HepG2 (cell line): Measurements from ENCODE around the gene TMEM14B. TPM values are rescaled to one million over a fixed set of nuclear protein-coding genes. Genes with fewer than 3 reads are reported as not detected.

ENCODE experiments used
- ARNT ChIP-seq: fragments of 450-650 bp; IDR thresholded peaks from 2 replicates; pipeline ENCODE4 v1.6.1; 2017
- ATRX ChIP-seq: sonication (generic); formaldehyde crosslinking; IDR thresholded peaks from 2 replicates; pipeline ENCODE4 v1.4.0; 2020; ENCODE audit warnings: missing genetic modification reagents, borderline replicate concordance
- CREB1 ChIP-seq, 2 experiments: fragments of 450-650 bp in 1 of 2; IDR thresholded peaks; 2 replicates each; pipeline ENCODE4 v1.6.1; 2016 to 2017; ENCODE audit warnings: control low read depth in 1 of 2, mild to moderate bottlenecking in 1 of 2, missing compliant biosample characterization in 1 of 2, missing genetic modification characterization in 1 of 2
- EEA1 ChIP-seq: sonication (generic); formaldehyde crosslinking; IDR thresholded peaks from 2 replicates; pipeline ENCODE4 v1.5.1; 2020; ENCODE audit warnings: mild to moderate bottlenecking, missing genetic modification reagents, borderline replicate concordance
- ELF4 ChIP-seq: sonication (generic); formaldehyde crosslinking; IDR thresholded peaks from 2 replicates; pipeline ENCODE4 v1.5.0; 2020; ENCODE audit warnings: missing genetic modification reagents, mild to moderate bottlenecking, moderate library complexity, borderline replicate concordance
- ETS1 ChIP-seq: sonication (generic); formaldehyde crosslinking; IDR thresholded peaks from 2 replicates; pipeline ENCODE4 v1.4.0; 2020; ENCODE audit warnings: missing genetic modification reagents
- HNF1A ChIP-seq, 2 experiments: sonication (generic) in 1 of 2; formaldehyde crosslinking in 1 of 2; IDR thresholded peaks; 2 replicates each; pipeline versions ENCODE4 v1.4.0 to v1.6.1; 2016 to 2020; ENCODE audit warnings: borderline replicate concordance in 1 of 2, low read depth in 1 of 2, mild to moderate bottlenecking in 1 of 2, missing genetic modification reagents in 1 of 2
- KAT8 ChIP-seq: IDR thresholded peaks from 2 replicates; pipeline ENCODE4 v1.6.1; 2016; ENCODE audit warnings: missing genetic modification reagents, missing compliant biosample characterization
- MAFF ChIP-seq: IDR thresholded peaks from 2 replicates; pipeline ENCODE4 v1.6.1; 2011; ENCODE audit warnings: low read depth, low read length, improper control_type of control experiment
- MAFK ChIP-seq, 2 experiments: IDR thresholded peaks in 1 of 2; conservative IDR thresholded peaks in 1 of 2; 2 replicates each; pipeline ENCODE4 v1.6.1; 2011; ENCODE audit warnings: improper control_type of control experiment in 2 of 2, low read length in 2 of 2
- NR2F1 ChIP-seq, 2 experiments: fragments of 450-650 bp in 1 of 2; formaldehyde crosslinking in 1 of 2; IDR thresholded peaks; 2 replicates each; pipeline versions ENCODE4 v1.5.0 to v1.6.1; 2016 to 2020; ENCODE audit warnings: mild to moderate bottlenecking in 1 of 2, missing compliant biosample characterization in 1 of 2, missing genetic modification reagents in 1 of 2, moderate library complexity in 1 of 2
- YEATS2 ChIP-seq: sonication (generic); formaldehyde crosslinking; IDR thresholded peaks from 2 replicates; pipeline ENCODE4 v1.4.0; 2020; ENCODE audit warnings: missing genetic modification reagents, borderline replicate concordance
- ZFP41 ChIP-seq: sonication (generic); formaldehyde crosslinking; IDR thresholded peaks from 2 replicates; pipeline ENCODE4 v1.4.0; 2020; ENCODE audit warnings: mild to moderate bottlenecking, missing genetic modification reagents, borderline replicate concordance
- ZNF496 ChIP-seq: sonication (generic); formaldehyde crosslinking; IDR thresholded peaks from 2 replicates; pipeline ENCODE4 v1.8.1; 2023; ENCODE audit warnings: mild to moderate bottlenecking, moderate library complexity, missing genetic modification reagents; ENCODE audit not compliant: insufficient replicate concordance
- ZNF530 ChIP-seq: sonication (generic); formaldehyde crosslinking; IDR thresholded peaks from 2 replicates; pipeline ENCODE4 v1.5.0; 2020; ENCODE audit warnings: low read depth, mild to moderate bottlenecking, missing genetic modification reagents
- ZNF572 ChIP-seq: sonication (generic); formaldehyde crosslinking; IDR thresholded peaks from 2 replicates; pipeline ENCODE4 v1.5.1; 2020; ENCODE audit warnings: mild to moderate bottlenecking, missing genetic modification reagents
- ZNF614 ChIP-seq: IDR thresholded peaks from 2 replicates; pipeline ENCODE4 v1.6.1; 2018; ENCODE audit warnings: missing biosample characterization, missing genetic modification reagents, inconsistent platforms, borderline replicate concordance
- polyA plus RNA-seq, 8 experiments: library from polyadenylated mRNA; depleted of rRNA in 3 of 8; stranded (reverse) in 7 of 8; unstranded in 1 of 8; fragments of >200 nt; fragmentation: Illumina TruSeq in 4 of 8; extraction: Trizol in 4 of 8; gene quantifications; 2 replicates each; pipeline versions ENCODE4 v1.2.1 to v1.2.3, GENCODE V29; 2011 to 2016; ENCODE audit warnings: low read depth in 4 of 8, missing spikeins in 1 of 8, mixed read lengths in 1 of 8; ENCODE audit not compliant: insufficient read depth in 1 of 8
- total RNA-seq, 5 experiments: library from RNA; depleted of rRNA; stranded (reverse); fragments of >200 nt; fragmentation: Illumina TruSeq; extraction: Trizol; gene quantifications; 2 replicates each; pipeline ENCODE4 v1.2.3, GENCODE V29; 2016; ENCODE audit warnings: low read depth in 1 of 5
- TF ChIP-seq, protein P1 (sequence below): sonication (generic); formaldehyde crosslinking; IDR thresholded peaks from 2 replicates; pipeline ENCODE4 v1.4.0; 2020; ENCODE audit warnings: missing genetic modification reagents, borderline replicate concordance

The TMEM14B gene
- total and polyA plus RNA-seq, 2 of the 13 experiments (the other 11 are each of a cell fraction or from before 2014, with no cell fraction given): 133 to 200 TPM

GRCh38 chr6:10800810-10801209 lies 53.2 kb downstream of the TMEM14B start (continued):
- peak; percentile 87 to 91 for TF ChIP-seq MAFK (conservative IDR thresholded peaks at IDR 0.05 in 1 of 2, IDR thresholded peaks at IDR 0.05 in 1 of 2; ENCODE audit: low read length in 2 of 2)
- TF ChIP-seq YEATS2 (CRISPR knock-in tag): no peak
- TF ChIP-seq ARNT: no peak
- no peak for TF ChIP-seq EEA1 (CRISPR knock-in tag)
- TF ChIP-seq NR2F1 (CRISPR knock-in tag; IDR thresholded peaks at IDR 0.05): no peak
- no peak for TF ChIP-seq ATRX
- TF ChIP-seq ETS1 (CRISPR knock-in tag): no peak
- no peak for TF ChIP-seq ZFP41
- TF ChIP-seq ZNF530 (CRISPR knock-in tag): no peak
- TF ChIP-seq ELF4: no peak
- TF ChIP-seq HNF1A (IDR thresholded peaks at IDR 0.05; ENCODE audit: low read depth): no peak
- TF ChIP-seq HNF1A (CRISPR knock-in tag; IDR thresholded peaks at IDR 0.05; ENCODE audit: borderline replicate concordance): no peak
- no peak for TF ChIP-seq KAT8 (CRISPR knock-in tag)
- no peak for TF ChIP-seq CREB1 (IDR thresholded peaks at IDR 0.05)
- TF ChIP-seq CREB1 (CRISPR knock-in tag; IDR thresholded peaks at IDR 0.05): 0 out of 2 replicates have a peak, but pooled peaks have one; percentile 40
- TF ChIP-seq MAFF: peak; percentile 89
- no peak for TF ChIP-seq ZNF614 (CRISPR knock-in tag)
- TF ChIP-seq ZNF496: no peak
- no peak for TF ChIP-seq ZNF572 (CRISPR knock-in tag)
- TF ChIP-seq, protein P1, sequence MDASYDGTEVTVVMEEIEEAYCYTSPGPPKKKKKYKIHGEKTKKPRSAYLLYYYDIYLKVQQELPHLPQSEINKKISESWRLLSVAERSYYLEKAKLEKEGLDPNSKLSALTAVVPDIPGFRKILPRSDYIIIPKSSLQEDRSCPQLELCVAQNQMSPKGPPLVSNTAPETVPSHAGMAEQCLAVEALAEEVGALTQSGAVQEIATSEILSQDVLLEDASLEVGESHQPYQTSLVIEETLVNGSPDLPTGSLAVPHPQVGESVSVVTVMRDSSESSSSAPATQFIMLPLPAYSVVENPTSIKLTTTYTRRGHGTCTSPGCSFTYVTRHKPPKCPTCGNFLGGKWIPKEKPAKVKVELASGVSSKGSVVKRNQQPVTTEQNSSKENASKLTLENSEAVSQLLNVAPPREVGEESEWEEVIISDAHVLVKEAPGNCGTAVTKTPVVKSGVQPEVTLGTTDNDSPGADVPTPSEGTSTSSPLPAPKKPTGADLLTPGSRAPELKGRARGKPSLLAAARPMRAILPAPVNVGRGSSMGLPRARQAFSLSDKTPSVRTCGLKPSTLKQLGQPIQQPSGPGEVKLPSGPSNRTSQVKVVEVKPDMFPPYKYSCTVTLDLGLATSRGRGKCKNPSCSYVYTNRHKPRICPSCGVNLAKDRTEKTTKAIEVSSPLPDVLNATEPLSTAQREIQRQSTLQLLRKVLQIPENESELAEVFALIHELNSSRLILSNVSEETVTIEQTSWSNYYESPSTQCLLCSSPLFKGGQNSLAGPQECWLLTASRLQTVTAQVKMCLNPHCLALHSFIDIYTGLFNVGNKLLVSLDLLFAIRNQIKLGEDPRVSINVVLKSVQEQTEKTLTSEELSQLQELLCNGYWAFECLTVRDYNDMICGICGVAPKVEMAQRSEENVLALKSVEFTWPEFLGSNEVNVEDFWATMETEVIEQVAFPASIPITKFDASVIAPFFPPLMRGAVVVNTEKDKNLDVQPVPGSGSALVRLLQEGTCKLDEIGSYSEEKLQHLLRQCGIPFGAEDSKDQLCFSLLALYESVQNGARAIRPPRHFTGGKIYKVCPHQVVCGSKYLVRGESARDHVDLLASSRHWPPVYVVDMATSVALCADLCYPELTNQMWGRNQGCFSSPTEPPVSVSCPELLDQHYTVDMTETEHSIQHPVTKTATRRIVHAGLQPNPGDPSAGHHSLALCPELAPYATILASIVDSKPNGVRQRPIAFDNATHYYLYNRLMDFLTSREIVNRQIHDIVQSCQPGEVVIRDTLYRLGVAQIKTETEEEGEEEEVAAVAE: no peak
